Breast epithelium (tissue), 4 donors: ENCODE measurements around the gene SCUBE2. TPM values are rescaled to one million over a fixed set of nuclear protein-coding genes. Genes with fewer than 3 reads are reported as not detected.

Source experiments
- DNase-seq, 2 donors: peaks; one replicate each; pipeline ENCODE4 v3.0.0-alpha.2; 2019; ENCODE audit warnings: low spot score in 2 of 2
- H3K27ac ChIP-seq, 2 donors: fragments of 200-600 bp; sonication (generic) in 1 of 2; one replicate each; pipeline ENCODE4 v1.5.1; 2016 to 2019; ENCODE audit warnings: mild to moderate bottlenecking in 1 of 2
- H3K27me3 ChIP-seq, 2 donors: fragments of 200-600 bp; sonication (generic) in 1 of 2; one replicate each; pipeline versions ENCODE4 v1.5.1 to v1.6.0; 2017 to 2019; ENCODE audit warnings: control low read depth in 1 of 2, mild to moderate bottlenecking in 1 of 2
- H3K36me3 ChIP-seq: fragments of 200-600 bp; one replicate; pipeline ENCODE4 v1.5.1; 2019
- H3K4me1 ChIP-seq, 2 donors: fragments of 200-600 bp; sonication (generic); one replicate each; pipeline ENCODE4 v1.5.1; 2016 to 2019; ENCODE audit warnings: control low read depth in 1 of 2
- H3K4me3 ChIP-seq, 3 donors: fragments of 200-600 bp; sonication (generic); 1 replicate in 2 of 3; 2 replicates in 1 of 3; pipeline ENCODE4 v1.5.1; 2016 to 2019; ENCODE audit warnings: mild to moderate bottlenecking in 3 of 3, moderate library complexity in 2 of 3
- H3K9me3 ChIP-seq, 2 donors: fragments of 200-600 bp; sonication (generic) in 1 of 2; one replicate each; pipeline ENCODE4 v1.5.1; 2016 to 2019; ENCODE audit warnings: control low read depth in 1 of 2
- POLR2A ChIP-seq: fragments of 450-650 bp; IDR thresholded peaks from one replicate; pipeline ENCODE4 v1.6.1; 2016; ENCODE audit warnings: antibody characterized with exemption, mild to moderate bottlenecking, moderate library complexity
- POLR2AphosphoS5 ChIP-seq, 3 donors: sonication (generic); formaldehyde crosslinking; IDR thresholded peaks; one replicate each; pipeline ENCODE4 v1.6.1; 2017; ENCODE audit warnings: antibody characterized with exemption in 3 of 3
- intact Hi-C: fragments of 100-400 bp; cut with DNase I; formaldehyde crosslinking; loops from one replicate; pipeline ENCODE4 v1.15.1; 2023; ENCODE audit warnings: low total_unique reads
- total RNA-seq, 3 donors: library from RNA; depleted of rRNA; stranded (reverse); fragments of >200 nt; gene quantifications; one replicate each; pipeline ENCODE4 v1.1.0, GENCODE V29; 2016
- TF ChIP-seq, protein P1 (sequence below), 3 donors: fragments of 450-650 bp; IDR thresholded peaks; one replicate each; pipeline ENCODE4 v1.5.1; 2016 to 2017; ENCODE audit warnings: antibody characterized with exemption in 3 of 3, mild to moderate bottlenecking in 3 of 3, moderate library complexity in 3 of 3

The SCUBE2 gene
- total RNA-seq, result 100 to 1,000 TPM in 1 of 3 donors, 10 to 100 TPM in 2; 35.7 to 139 (median 78.7) TPM

DNA sequence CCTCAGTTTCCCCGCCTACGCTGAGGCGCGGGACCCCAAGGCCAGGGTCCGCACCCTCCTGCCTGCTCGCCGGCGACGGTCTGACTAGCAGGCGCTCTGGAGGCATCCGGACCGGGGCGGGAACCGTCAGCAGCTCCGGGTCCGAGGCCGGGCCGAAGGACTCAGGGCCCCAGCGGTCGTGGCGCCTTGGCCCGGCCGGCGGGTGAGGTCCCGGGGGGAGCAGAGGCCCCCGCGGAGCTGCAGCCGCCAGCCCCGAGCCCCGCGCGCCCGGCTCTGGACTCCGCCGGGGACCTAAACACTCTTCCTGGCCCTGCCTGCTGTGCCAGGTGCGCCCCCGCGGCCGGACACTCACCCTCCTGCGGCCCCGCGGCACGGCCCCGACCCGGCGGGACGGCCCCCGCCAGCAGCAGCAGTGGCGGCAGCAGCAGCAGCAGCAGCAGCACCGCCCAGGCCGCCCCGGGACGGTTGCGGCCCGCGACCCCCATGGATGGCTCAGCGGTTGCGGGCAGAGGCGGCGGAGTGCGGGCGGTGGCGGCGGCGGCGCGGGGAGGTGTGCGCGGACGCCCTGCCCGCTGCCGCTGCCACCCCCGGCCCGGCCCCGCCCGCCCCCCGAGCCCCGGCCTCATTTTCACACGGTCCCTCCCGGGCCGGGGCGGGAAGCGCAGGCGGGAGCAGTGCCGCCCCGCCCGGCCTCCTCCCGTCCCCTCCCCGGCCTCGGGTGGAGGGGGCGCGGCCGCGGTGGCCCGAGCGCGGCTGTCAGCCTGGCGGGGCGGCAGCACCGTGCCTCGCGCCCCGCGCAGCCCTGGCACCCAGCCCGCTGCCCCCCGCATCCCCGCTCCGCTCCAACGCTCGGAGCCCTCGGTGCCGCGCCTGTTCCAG lies at the start of gene SCUBE2:
TSS of gene SCUBE2 (minus strand) at position 556 of the 879 bp plus-strand sequence. CDS start at position 485, 71 bp downstream.
- Histone ChIP-seq H3K36me3 (no peaks in the 10 kb centered on the region), H3K4me1 (peaks cover 0 to 4% of the 10 kb centered on the region in 2 donors), H3K9me3 (no peaks in the 10 kb centered on the region), H3K4me3 (peak within 1 kb of the TSS; percentile 47 to 90 (median 64)), H3K27ac (peak within 1 kb of the TSS; percentile 40 to 83), H3K27me3 (no peaks in the 10 kb centered on the region)
- DNase-seq, result no peak
- no peak for TF ChIP-seq POLR2AphosphoS5 (IDR thresholded peaks at IDR 0.05)
- TF ChIP-seq POLR2A, result no peak
- TF ChIP-seq, protein P1, sequence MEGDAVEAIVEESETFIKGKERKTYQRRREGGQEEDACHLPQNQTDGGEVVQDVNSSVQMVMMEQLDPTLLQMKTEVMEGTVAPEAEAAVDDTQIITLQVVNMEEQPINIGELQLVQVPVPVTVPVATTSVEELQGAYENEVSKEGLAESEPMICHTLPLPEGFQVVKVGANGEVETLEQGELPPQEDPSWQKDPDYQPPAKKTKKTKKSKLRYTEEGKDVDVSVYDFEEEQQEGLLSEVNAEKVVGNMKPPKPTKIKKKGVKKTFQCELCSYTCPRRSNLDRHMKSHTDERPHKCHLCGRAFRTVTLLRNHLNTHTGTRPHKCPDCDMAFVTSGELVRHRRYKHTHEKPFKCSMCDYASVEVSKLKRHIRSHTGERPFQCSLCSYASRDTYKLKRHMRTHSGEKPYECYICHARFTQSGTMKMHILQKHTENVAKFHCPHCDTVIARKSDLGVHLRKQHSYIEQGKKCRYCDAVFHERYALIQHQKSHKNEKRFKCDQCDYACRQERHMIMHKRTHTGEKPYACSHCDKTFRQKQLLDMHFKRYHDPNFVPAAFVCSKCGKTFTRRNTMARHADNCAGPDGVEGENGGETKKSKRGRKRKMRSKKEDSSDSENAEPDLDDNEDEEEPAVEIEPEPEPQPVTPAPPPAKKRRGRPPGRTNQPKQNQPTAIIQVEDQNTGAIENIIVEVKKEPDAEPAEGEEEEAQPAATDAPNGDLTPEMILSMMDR (IDR thresholded peaks at IDR 0.05), result no peak
- intact Hi-C loops, result no loop called here

DNA sequence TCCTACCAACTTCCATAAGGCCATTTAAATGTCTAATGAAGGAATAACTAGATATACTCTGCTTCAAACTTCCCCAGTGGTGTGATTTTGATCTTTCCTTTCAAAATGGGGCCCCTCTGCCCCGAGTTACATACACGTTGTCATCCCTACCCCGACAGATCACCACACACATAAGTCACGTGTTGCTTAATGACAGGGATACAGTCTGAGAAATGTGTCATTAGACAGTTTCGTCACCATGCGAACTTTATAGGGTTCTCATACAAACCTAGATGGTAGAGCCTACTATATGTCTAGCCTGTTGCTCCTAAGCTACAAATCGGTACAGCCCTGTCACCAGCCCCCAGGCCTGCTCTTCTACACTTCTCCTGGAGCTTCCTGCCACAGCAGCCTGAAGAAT lies 49.8 kb upstream of the SCUBE2 start:
- peaks cover 4 to 18% of the 10 kb centered on the region in 2 donors for H3K4me1 ChIP-seq
- H3K27me3 ChIP-seq, result no peaks in the 10 kb centered on the region
- H3K9me3 ChIP-seq, result no peaks in the 10 kb centered on the region
- H3K27ac ChIP-seq, result no peak overlapping the region
- TF ChIP-seq POLR2AphosphoS5 (IDR thresholded peaks at IDR 0.05), result no peak
- no peak for TF ChIP-seq POLR2A
- TF ChIP-seq, protein P1 (IDR thresholded peaks at IDR 0.05), result no peak
- DNase-seq, result no peak
- intact Hi-C loops, result no loop called here
- no peak overlapping the region for H3K4me3 ChIP-seq
- no peaks in the 10 kb centered on the region for H3K36me3 ChIP-seq

DNA sequence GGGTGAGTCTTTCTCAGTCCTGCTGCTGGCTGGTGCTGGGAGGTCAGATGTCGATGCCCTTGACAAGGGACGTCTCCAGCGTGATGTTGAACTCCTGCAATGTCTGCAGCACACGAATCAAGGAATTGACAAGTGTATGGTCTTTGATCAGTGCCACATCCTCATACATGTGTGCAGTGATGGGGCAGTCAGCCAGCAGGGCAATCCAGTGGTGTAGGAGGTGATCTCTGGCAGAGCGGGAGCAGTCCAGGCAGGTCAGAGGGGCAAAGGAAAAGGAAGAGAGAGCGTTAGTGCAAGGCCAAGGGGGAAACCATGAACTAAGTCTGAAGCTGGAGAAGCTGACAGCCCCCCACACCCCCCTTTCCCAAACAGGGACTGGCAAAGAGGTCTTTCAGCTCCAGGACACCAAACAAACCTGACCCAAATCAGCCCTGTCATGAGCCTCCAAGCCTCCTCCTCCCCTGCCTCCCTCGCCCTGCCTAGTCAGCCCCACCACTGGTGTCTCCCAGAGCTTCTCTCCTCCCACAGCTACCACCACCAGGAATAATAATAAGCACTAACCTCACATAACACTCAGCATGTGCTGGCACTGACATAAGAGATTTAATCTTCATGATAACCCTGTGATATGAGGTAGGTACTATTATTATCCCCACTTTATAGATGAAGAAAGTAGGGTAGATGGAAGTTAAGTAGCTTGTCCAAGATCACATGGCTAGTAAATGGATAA lies 48.4 kb upstream of the SCUBE2 start:
- peak overlapping the region; percentile 80 to 89 for H3K27ac ChIP-seq

DNA sequence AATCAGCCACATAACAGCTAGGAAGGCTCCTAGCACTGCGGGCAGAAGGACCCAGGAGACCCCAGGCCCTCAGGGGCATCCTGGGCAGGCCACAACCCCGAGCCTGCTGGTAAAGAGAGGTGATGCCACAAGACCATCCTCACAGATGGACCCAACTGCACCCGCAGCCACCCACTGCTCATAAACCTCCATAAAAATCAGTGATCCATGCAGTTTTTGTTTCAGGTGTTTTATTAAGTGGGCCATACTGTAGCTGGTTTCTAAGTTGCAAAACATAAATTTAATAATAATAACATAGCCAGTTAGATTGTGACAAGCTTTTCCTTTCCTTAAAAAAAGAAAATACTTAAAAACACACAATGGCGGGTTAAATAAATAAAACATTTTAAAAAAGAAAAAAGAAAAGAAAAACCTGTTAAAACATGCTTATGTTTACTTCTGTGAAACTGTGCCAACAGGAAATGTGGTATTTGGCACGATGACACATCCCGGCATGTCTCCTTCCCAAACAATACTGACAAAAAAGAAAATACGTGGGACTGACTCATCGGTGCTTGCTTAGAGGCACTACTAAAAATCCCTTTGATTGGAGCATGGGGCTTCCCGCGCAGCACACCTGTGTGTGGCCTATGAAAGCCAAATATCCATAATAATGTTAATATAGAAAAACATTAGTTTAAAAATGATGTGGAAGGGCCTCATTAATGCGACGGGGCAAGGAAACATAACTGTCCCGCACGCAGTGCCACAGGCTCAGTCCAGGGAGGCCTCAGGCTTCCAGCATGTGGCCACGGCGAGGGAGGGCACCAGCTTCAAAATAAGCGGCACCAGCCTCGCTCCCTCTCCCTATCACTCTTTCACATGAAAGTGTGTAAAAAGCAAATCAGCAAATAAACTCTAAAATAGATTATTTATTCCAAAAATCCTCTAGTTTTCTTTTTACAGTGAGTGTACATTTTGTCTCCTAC lies 47.5 kb upstream of the SCUBE2 start:
- peak; percentile 65 to 78 for DNase-seq

More for the DNA sequence above, 48.4 kb upstream of the SCUBE2 start:
- DNase-seq, result no peak
- no peaks in the 10 kb centered on the region for H3K27me3 ChIP-seq
- intact Hi-C loops, result no loop called here
- H3K4me3 ChIP-seq, result no peak overlapping the region
- TF ChIP-seq POLR2AphosphoS5 (IDR thresholded peaks at IDR 0.05), result no peak
- TF ChIP-seq POLR2A, result no peak
- TF ChIP-seq, protein P1 (IDR thresholded peaks at IDR 0.05), result no peak
- no peaks in the 10 kb centered on the region for H3K36me3 ChIP-seq
- H3K9me3 ChIP-seq, result no peaks in the 10 kb centered on the region
- peaks cover 4 to 18% of the 10 kb centered on the region in 2 donors for H3K4me1 ChIP-seq

More for the DNA sequence above, 47.5 kb upstream of the SCUBE2 start:
- H3K27me3 ChIP-seq, result no peaks in the 10 kb centered on the region
- H3K4me1 ChIP-seq, result peaks cover 4 to 18% of the 10 kb centered on the region in 2 donors
- H3K9me3 ChIP-seq, result no peaks in the 10 kb centered on the region
- H3K36me3 ChIP-seq, result no peaks in the 10 kb centered on the region
- peak overlapping the region; percentile 80 to 89 for H3K27ac ChIP-seq
- H3K4me3 ChIP-seq, result no peak overlapping the region
- intact Hi-C loops, result no loop called here
- TF ChIP-seq POLR2A (no peak), POLR2AphosphoS5 (IDR thresholded peaks at IDR 0.05) (peak in 1 of 3 donors; percentile 17)
- TF ChIP-seq, protein P1 (IDR thresholded peaks at IDR 0.05), result no peak
